Measurements from ENCODE around the gene CYP27B1.

DNA sequence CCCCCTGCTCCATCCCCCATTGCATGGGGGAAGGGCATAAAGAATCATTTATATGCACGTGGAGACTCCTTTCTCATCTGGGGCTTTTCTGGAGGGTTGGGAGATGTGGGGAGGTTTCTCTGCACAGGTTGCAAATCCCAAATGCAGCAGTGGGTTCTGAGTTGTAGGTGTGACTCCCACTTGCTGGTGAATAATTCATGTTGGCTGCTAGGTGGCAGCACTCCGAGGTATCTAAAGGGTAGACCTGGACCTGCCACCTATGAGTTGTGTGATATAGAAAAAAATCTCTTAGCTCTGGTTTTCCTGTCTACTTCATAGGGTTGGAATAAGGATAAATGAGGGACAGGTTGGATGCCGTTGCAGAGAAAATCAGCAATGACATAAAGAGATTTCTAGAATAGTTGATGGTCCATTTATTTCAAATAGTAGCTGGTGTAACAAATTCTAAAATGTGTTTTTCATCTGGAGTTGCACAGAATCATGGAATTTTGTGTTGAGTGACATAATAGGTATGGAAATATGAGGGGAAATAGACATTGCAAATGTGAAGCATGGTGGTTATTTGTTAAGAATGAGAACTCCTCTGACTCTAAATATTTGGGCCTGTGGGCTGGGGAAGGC, 7.4 kb downstream of the CYP27B1 start:
- TF ChIP-seq PAX8 (IDR thresholded peaks at IDR 0.05), result no peak
- TF ChIP-seq ESRRA (IDR thresholded peaks at IDR 0.05; ENCODE audit: low read length), result no peak
- no peak for TF ChIP-seq SUZ12 (IDR thresholded peaks at IDR 0.05; ENCODE audit: unreplicated experiment)
- TF ChIP-seq POLR2A (IDR thresholded peaks at IDR 0.05; ENCODE audit: low read depth, low read length), result no peak
- no peak for TF ChIP-seq ZNF274 (IDR thresholded peaks at IDR 0.05; ENCODE audit: insufficient read depth, insufficient read length)
- TF ChIP-seq RFX5 (IDR thresholded peaks at IDR 0.05; ENCODE audit: low read depth, low read length), result no peak
- TF ChIP-seq POLR2AphosphoS2 (IDR thresholded peaks at IDR 0.05; ENCODE audit: low read depth, low read length), result no peak
- TF ChIP-seq, protein P1, sequence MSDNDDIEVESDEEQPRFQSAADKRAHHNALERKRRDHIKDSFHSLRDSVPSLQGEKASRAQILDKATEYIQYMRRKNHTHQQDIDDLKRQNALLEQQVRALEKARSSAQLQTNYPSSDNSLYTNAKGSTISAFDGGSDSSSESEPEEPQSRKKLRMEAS (IDR thresholded peaks at IDR 0.05; ENCODE audit: low read depth, low read length), result no peak
- TF ChIP-seq, protein P2, sequence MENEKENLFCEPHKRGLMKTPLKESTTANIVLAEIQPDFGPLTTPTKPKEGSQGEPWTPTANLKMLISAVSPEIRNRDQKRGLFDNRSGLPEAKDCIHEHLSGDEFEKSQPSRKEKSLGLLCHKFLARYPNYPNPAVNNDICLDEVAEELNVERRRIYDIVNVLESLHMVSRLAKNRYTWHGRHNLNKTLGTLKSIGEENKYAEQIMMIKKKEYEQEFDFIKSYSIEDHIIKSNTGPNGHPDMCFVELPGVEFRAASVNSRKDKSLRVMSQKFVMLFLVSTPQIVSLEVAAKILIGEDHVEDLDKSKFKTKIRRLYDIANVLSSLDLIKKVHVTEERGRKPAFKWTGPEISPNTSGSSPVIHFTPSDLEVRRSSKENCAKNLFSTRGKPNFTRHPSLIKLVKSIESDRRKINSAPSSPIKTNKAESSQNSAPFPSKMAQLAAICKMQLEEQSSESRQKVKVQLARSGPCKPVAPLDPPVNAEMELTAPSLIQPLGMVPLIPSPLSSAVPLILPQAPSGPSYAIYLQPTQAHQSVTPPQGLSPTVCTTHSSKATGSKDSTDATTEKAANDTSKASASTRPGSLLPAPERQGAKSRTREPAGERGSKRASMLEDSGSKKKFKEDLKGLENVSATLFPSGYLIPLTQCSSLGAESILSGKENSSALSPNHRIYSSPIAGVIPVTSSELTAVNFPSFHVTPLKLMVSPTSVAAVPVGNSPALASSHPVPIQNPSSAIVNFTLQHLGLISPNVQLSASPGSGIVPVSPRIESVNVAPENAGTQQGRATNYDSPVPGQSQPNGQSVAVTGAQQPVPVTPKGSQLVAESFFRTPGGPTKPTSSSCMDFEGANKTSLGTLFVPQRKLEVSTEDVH (IDR thresholded peaks at IDR 0.05; ENCODE audit: low read depth, partially characterized antibody), result no peak
- TF ChIP-seq POLR2AphosphoS5 (IDR thresholded peaks at IDR 0.05; ENCODE audit: low read length), result no peak
- no peak for TF ChIP-seq SP1 (IDR thresholded peaks at IDR 0.05; ENCODE audit: low read depth, low read length)
- no peak for TF ChIP-seq ATF7 (IDR thresholded peaks at IDR 0.05; ENCODE audit: low read depth)
- no peak for TF ChIP-seq TAF1 (IDR thresholded peaks at IDR 0.05; ENCODE audit: borderline replicate concordance, low read depth, low read length)

Data from GM12878 (cell line).